AG09309 (cell line): ENCODE measurements around the gene LCLAT1.
A peak's percentile ranks its signal among the peaks of the same experiment; 100 is the strongest.

Experiments
- DNase-seq: peaks from one replicate; pipeline ENCODE4 v3.0.0-alpha.2; 2010; ENCODE audit warnings: low read depth
- H3K4me3 ChIP-seq: 2 replicates; pipeline ENCODE4 v1.5.1; 2011; ENCODE audit warnings: mild to moderate bottlenecking, low read depth, low read length, moderate library complexity; ENCODE audit not compliant: control insufficient read depth
- TF ChIP-seq, protein P1 (sequence below): IDR thresholded peaks from 2 replicates; pipeline ENCODE4 v1.5.1; 2011; ENCODE audit warnings: mild to moderate bottlenecking, low read depth, low read length, inconsistent platforms; ENCODE audit not compliant: insufficient read depth, control insufficient read depth; ENCODE audit errors: missing control alignments

LCLAT1 gene

DNA sequence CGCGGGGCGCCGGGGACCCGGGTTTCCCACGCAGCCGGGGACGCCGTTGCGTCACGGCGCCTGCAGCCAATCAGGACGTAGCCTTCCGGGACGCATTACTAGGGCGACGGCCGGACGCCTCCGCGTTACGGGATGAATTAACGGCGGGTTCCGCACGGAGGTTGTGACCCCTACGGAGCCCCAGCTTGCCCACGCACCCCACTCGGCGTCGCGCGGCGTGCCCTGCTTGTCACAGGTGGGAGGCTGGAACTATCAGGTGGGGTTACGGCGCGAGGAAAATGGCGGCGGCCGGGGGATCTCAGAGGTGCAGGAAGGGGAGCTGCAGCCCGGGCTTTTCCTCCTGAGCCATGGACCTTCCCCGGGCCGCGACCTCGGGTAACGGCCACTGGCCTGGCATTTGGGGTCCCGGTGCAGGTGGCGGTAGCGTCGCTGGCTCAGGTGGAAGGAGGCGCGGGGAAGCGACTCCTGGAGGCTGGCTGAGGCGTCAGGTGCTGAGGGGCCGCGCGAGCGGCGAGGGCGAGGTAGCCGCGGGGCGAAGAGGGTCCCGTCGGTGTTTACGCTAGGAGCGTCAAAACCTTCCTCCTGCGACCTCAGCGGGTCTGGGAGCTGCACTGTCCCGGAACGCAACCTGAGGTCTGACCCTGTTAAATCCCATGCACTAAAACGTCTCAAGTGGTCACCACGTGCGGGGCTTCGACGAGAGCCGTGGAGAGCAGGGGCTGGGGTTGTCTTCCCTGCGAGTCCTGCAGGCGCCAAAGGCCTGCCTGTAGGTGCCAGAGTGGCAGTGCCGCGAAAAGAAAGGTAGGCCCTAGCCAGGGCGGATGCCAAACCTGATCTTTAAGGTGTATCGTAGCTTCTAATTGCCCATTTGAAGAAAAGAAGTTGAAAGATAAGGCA lies at the start of gene LCLAT1:
Gene LCLAT1, plus strand, starts transcription at position 98 of the 897 bp plus-strand sequence. CDS start 78,345 bp downstream, outside the sequence.
- DNase-seq = no peak
- TF ChIP-seq, protein P1, sequence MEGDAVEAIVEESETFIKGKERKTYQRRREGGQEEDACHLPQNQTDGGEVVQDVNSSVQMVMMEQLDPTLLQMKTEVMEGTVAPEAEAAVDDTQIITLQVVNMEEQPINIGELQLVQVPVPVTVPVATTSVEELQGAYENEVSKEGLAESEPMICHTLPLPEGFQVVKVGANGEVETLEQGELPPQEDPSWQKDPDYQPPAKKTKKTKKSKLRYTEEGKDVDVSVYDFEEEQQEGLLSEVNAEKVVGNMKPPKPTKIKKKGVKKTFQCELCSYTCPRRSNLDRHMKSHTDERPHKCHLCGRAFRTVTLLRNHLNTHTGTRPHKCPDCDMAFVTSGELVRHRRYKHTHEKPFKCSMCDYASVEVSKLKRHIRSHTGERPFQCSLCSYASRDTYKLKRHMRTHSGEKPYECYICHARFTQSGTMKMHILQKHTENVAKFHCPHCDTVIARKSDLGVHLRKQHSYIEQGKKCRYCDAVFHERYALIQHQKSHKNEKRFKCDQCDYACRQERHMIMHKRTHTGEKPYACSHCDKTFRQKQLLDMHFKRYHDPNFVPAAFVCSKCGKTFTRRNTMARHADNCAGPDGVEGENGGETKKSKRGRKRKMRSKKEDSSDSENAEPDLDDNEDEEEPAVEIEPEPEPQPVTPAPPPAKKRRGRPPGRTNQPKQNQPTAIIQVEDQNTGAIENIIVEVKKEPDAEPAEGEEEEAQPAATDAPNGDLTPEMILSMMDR = peak; percentile 3
- peak within 1 kb of the TSS; percentile 100 for H3K4me3 ChIP-seq

DNA sequence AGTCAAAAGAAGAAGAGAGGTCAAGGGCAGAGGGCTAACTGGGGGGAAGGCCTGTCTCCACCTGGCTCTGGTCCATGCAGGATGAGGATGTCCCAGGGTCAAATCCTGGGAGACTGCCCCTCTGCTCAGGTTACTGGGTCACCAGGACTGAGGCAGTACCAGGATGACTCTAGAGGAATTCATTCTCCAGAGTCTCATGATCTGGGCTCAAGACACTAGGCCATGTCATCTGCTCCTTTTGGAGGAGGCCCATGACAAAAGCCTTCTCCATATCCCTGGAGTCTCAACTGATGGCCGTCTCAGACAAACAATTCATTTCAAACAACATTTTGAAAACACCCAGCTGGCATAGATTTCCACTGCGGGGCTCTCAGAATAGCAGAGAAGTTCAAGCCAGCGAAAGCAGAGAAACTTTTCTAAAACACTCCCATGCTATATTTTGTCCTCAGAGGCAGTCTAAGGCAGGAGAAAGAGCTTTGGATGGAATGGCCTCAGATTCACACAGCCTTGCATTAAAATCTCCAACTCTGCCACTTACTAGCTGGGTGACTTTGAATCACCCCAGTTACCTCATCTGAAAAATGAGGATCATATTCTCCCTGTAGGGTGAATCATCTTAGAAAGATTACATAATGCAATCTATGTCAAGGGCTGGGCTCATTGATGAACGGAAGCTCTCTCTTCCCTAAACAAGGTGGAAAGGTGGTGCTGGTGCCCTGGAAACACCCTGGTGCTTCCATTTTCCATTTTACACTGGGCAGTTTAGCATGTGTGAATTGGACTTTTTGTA lies 48.8 kb upstream of the LCLAT1 start:
- H3K4me3 ChIP-seq = no peak overlapping the region
- no peak for DNase-seq
- TF ChIP-seq, protein P1 = no peak

GRCh38 chr2:30400151-30400954 lies 46.7 kb upstream of the LCLAT1 start:
- no peak for DNase-seq
- H3K4me3 ChIP-seq = no peak overlapping the region
- TF ChIP-seq, protein P1 = no peak

DNA sequence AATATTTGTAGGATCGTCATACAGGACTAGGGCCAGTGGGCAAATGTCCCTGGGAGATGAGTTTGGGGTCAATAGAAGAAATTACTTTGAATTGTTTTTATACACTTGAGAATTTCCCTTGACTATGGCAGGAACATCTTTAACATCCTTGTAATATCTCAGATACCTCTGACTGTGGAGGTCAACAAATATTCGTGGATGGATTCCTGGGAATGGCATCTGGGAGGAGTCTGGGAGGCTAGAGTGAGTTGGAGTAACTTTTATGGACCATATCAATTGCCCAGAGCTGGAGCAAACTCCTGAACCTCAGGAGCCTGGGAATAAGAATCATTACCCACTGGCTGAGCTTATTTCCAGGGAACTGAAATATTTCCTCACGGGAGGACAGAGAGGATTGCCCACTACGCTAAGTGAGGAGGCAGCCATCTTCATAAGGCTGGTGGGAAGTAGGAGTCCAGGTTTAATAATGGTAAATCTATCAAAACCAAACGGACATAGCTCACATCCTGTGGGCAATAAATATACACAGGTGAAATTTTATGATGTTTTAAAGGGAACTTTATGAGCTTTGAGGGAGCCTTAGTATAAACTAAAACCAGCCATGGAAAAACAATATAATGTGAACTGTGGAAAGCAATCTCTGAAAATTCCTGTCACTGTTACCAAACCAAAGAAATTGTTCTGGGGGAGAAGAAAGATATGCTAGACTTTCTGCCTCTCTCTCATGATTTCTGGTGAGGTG lies 44.4 kb upstream of the LCLAT1 start:
- TF ChIP-seq, protein P1 = no peak
- DNase-seq = no peak
- no peak overlapping the region for H3K4me3 ChIP-seq

DNA sequence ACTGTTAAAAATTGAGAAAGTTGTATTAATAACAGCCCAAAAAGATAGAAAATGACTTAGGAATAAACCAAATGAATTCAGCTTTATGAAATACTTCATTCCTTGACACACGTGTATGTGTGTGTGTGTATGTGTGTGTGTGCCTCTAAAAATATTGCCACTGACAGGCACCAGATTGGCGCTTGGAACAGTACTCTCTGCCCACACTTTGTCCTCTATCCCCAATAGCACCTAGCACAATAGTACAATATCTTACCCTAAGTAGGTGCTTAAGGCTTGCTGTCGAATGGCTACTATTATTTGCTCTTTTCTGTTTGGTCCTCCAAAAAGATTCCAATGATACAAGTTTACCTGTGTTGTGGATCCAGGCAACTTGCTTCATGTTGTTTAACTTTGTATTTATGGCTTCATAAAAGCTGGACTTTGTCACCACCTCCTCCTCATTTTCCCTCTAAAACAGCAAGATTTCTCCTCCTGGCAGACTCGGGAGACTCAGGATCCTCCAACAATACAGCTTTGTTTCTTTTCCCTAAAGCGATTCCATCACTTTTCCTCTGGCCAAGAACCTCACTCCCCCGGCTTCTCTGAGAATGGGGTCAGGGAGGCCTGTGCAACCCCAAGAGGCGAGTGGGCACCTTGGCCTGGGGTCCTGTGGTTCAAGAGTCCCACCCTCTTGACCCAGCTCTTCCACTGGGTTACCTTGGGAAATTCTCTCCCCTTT lies 43.3 kb upstream of the LCLAT1 start:
- DNase-seq = no peak
- H3K4me3 ChIP-seq = no peak overlapping the region
- TF ChIP-seq, protein P1 = no peak
